Heart right ventricle (tissue), 16 donors: Measurements from ENCODE around the gene FNDC7. TPM values are rescaled to one million over a fixed set of nuclear protein-coding genes. Genes with fewer than 3 reads are reported as not detected.

Experiments used
- ATAC-seq, 8 donors: fragments of 200-7000 bp; cut with Tn5 transposase; one replicate each; pipeline ENCODE4 v1.9.1; 2020; ENCODE audit warnings: mild to moderate bottlenecking in 8 of 8, moderate library complexity in 8 of 8, moderate number of reproducible peaks in 1 of 8
- DNase-seq, 2 donors: peaks; one replicate each; pipeline ENCODE4 v3.0.0-alpha.2; 2020
- H3K27ac ChIP-seq, 10 donors: fragments of 200-600 bp; sonication (generic) in 2 of 10; one replicate each; pipeline versions ENCODE4 v1.5.0 to v1.8.0; 2020 to 2022; ENCODE audit warnings: mild to moderate bottlenecking in 3 of 10
- H3K27me3 ChIP-seq, 7 donors: fragments of 200-600 bp; one replicate each; pipeline ENCODE4 v1.8.0; 2021 to 2022; ENCODE audit warnings: mild to moderate bottlenecking in 2 of 7
- H3K36me3 ChIP-seq, 9 donors: fragments of 200-600 bp; sonication (generic) in 1 of 9; one replicate each; pipeline versions ENCODE4 v1.5.0 to v1.8.0; 2020 to 2022; ENCODE audit warnings: mild to moderate bottlenecking in 2 of 9
- H3K4me1 ChIP-seq, 9 donors: fragments of 200-600 bp; sonication (generic) in 1 of 9; one replicate each; pipeline versions ENCODE4 v1.5.0 to v1.8.0; 2020 to 2022; ENCODE audit warnings: mild to moderate bottlenecking in 4 of 9
- H3K4me3 ChIP-seq, 10 donors: fragments of 200-600 bp; sonication (generic) in 2 of 10; one replicate each; pipeline versions ENCODE4 v1.5.0 to v1.8.0; 2020 to 2022; ENCODE audit warnings: mild to moderate bottlenecking in 7 of 10, moderate library complexity in 2 of 10
- H3K9me3 ChIP-seq, 11 donors: fragments of 200-600 bp in 10 of 11; sonication (generic) in 2 of 11; one replicate each; pipeline versions ENCODE4 v1.5.0 to v1.8.0; 2013 to 2022; ENCODE audit warnings: mild to moderate bottlenecking in 2 of 11, control low read depth in 1 of 11, moderate library complexity in 1 of 11
- WGBS, 2 donors: extraction: QIAGEN DNeasy Blood & Tissue Kit; methylation state at CpG; one replicate each; pipeline ENCODE4 v1.1.7; 2013; ENCODE audit warnings: inconsistent platforms in 1 of 2; 5-methylcytosine and 5-hydroxymethylcytosine counted together
- intact Hi-C, 10 donors: fragments of 100-400 bp; cut with DNase I; formaldehyde crosslinking; loops; one replicate each; pipeline versions ENCODE4 v1.11.1 to v1.14.2; 2022
- polyA plus RNA-seq, 2 donors: library from polyadenylated mRNA; stranded (reverse); fragments of 200-250 nt; gene quantifications; one replicate each; pipeline ENCODE4 v1.2.3, GENCODE V29; 2013
- total RNA-seq, 10 donors: library from RNA; stranded (reverse); fragmentation: NEBNext Ultra II Directional in 3 of 10; extraction: Animal tissue kit (Norgen Biotek cat#: 25700) in 3 of 10; gene quantifications; one replicate each; pipeline versions ENCODE4 v1.2.1 to v1.2.4, GENCODE V29; 2021 to 2023
- TF ChIP-seq, protein P1 (sequence below), 9 donors: fragments of 200-600 bp; sonication (generic) in 2 of 9; IDR thresholded peaks; one replicate each; pipeline versions ENCODE4 v1.5.0 to v1.8.0; 2021 to 2022; ENCODE audit warnings: antibody characterized with exemption in 9 of 9, mild to moderate bottlenecking in 5 of 9, moderate library complexity in 1 of 9
- donor health status: Arrhythmogenic right ventricular cardiomyopathy.
- donor health status: ischemic (EF 13 %, LVEDD 7.1; RV severe dilation, severe dysfunction).
- donor health status: healthy with polysubstance abuse.
- donor health status: DM: no; HTN: yes; CAD: no.
- donor health status: DM: no; HTN: no; CAD: no.
- donor health status: ischemic (EF 25% LVEDD 6.9; RV normal size, moderate dysfunction).
- donor health status: ischemic (EF 25% LVEDD 5.7; RV mildly dilated, moderate dysfunction).
- donor health status: healthy.
- donor health status: DM: yes; HTN: yes; CAD: no.
- donor health status: Ischemic cardiomyopathy.
- donor health status: ischemic (EF 35%, LVEDD 5.7; RV mildly dilated, moderate dysfunction).
- donor health status: nonischemic (EF 11% LVEDD 7.7; RV severe dilation, severe dysfunction).
- donor health status: DM: yes; HTN: yes; CAD: no.
- donor health status: PGD.
- donor health status: ischemic (EF 29% LVEDD 5.4; RV normal size, mild dysfunction).
- donor health status: nonischemic (EF 23%, LVEDD 6.1; RV moderate dilation, normal function).

FNDC7 gene
- total and polyA plus RNA-seq, 12 donors: 0.13 TPM; not detected in 11

DNA sequence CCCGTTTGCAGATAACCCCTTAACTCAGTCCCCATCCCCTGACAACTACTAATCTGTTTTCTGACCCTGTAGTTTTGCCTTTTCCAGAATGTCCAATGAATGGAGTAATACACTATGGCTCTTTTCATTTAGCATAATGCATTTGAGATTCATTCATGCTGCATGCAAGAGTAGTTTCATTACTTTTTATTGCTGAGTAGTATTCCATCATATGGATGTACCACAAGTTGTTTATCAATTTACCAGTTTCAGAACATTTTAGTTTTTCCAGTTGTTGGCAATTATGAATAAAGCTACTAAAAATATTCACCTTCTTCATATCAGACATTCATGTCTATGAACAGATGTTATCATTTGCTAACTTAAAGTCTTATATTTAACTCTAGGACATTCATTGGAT, 79.1 kb downstream of the FNDC7 start:
- H3K9me3 ChIP-seq: peaks cover 0 to 22% (median 5%) of the 10 kb centered on the region in 11 donors
- 100% methylated on average over 1 of the region's 1 CpG for WGBS, 2 donors
- TF ChIP-seq, protein P1, sequence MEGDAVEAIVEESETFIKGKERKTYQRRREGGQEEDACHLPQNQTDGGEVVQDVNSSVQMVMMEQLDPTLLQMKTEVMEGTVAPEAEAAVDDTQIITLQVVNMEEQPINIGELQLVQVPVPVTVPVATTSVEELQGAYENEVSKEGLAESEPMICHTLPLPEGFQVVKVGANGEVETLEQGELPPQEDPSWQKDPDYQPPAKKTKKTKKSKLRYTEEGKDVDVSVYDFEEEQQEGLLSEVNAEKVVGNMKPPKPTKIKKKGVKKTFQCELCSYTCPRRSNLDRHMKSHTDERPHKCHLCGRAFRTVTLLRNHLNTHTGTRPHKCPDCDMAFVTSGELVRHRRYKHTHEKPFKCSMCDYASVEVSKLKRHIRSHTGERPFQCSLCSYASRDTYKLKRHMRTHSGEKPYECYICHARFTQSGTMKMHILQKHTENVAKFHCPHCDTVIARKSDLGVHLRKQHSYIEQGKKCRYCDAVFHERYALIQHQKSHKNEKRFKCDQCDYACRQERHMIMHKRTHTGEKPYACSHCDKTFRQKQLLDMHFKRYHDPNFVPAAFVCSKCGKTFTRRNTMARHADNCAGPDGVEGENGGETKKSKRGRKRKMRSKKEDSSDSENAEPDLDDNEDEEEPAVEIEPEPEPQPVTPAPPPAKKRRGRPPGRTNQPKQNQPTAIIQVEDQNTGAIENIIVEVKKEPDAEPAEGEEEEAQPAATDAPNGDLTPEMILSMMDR (IDR thresholded peaks at IDR 0.05): no peak
- DNase-seq (no peak), ATAC-seq (no peak)
- H3K27ac ChIP-seq: no peak overlapping the region
- H3K4me3 ChIP-seq: no peak overlapping the region
- H3K4me1 ChIP-seq: no peaks in the 10 kb centered on the region
- intact Hi-C loops: no loop called here
- H3K27me3 ChIP-seq: no peaks in the 10 kb centered on the region
- peaks cover 0 to 100% (median 59%) of the 10 kb centered on the region in 9 donors for H3K36me3 ChIP-seq

Other genes starting within 250 kb of the FNDC7 start
- gene EEIG2, start 152.8 kb upstream of the FNDC7 start, total RNA-seq: 1 to 10 TPM; 3.5 to 10.0 (median 6.1) TPM
- gene EEIG2, start 152.8 kb upstream of the FNDC7 start, polyA plus RNA-seq: 1 to 10 TPM; 1.5 to 1.6 TPM
- gene HENMT1, start 51.8 kb upstream of the FNDC7 start, total RNA-seq: 1 to 10 TPM in 5 of 10 donors, under 1 TPM in 5; 0.36 to 3.0 (median 1.3) TPM
- gene HENMT1, start 51.8 kb upstream of the FNDC7 start, polyA plus RNA-seq: 1 to 10 TPM in 1 of 2 donors, under 1 TPM in 1; 0.66 to 1.2 TPM
- 10 to 100 TPM; 11.2 to 22.8 (median 13.3) TPM for gene PRPF38B, start 20.6 kb upstream of the FNDC7 start, total RNA-seq
- 10 to 100 TPM; 15.1 to 42.7 TPM for gene PRPF38B, start 20.6 kb upstream of the FNDC7 start, polyA plus RNA-seq
- gene STXBP3, start 33.8 kb downstream of the FNDC7 start, total RNA-seq: 10 to 100 TPM; 18.1 to 34.4 (median 22.9) TPM
- gene STXBP3, start 33.8 kb downstream of the FNDC7 start, polyA plus RNA-seq: 10 to 100 TPM; 19.7 to 34.5 TPM
- gene AKNAD1, start 144.2 kb downstream of the FNDC7 start, total RNA-seq: not detected
- under 1 TPM; 0.06 to 0.15 TPM for gene AKNAD1, start 144.2 kb downstream of the FNDC7 start, polyA plus RNA-seq
- 1 to 10 TPM in 8 of 10 donors, under 1 TPM in 2; 0.66 to 6.4 (median 1.8) TPM for gene GPSM2, start 164.1 kb downstream of the FNDC7 start, total RNA-seq
- gene GPSM2, start 164.1 kb downstream of the FNDC7 start, polyA plus RNA-seq: 1 to 10 TPM; 1.3 to 3.2 TPM